ENCODE results near the gene IMPG1.
A peak's percentile ranks its signal among the peaks of the same experiment; 100 is the strongest.
"Not testable (repeated sequence)": the region's sequence is repeated elsewhere in the genome, so short reads cannot be mapped to it uniquely, and the experiment has no call there.

The IMPG1 gene

DNA sequence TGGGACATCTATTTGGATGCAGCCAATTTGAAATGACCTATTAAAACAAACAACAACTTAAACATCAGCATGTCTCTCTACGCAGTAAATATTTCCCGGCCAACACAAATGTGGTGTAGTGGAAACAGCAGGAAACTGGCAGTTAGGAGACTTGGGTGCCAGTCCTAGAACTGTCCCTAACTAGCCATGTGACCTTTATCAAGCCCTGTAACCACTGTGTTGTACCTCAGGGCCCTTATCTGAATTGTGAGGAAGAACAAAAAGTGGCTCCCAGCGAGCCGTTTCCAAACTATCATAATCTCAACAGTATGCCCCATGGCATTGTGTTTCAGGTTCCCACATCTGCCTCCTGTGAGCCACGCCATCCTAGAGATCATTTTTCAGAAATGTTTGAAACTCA is 124.5 kb downstream of the IMPG1 start:
- DNase-seq, result no peak

DNA sequence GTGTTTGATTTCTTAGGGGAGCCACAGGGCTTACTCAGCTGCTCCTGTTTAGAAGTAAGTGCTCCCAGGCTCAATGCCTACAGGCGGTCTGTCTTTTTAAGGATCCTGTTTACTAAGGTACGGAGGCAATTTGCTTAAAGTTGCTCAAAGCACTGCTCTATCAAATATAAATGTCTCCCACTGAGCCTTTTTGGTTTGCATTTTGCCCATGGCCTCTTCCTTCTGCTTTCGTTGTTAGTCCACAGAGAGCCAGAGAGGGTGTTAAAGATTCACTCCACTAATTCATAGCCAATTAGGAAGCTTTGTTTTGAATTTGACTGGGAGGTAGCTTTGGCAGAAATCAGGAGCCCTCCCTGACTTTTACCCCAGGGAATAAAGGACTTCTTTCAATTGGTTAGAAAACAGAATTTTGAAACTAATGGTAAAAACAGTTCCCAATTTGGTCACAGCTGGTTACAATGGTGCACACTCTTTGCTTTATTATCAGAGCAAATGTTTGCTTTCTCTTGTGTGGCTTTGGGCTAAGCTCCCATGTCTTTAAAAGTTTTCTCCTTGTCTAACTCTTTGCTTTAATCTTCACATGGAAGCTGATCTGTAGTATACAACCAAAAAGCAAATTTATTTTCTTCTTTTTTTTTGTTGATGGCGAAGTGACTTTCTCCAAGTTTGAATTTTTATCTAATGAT is 126.2 kb downstream of the IMPG1 start:
- no peak for DNase-seq

GRCh38 chr6:75943381-75943780 is 129.1 kb downstream of the IMPG1 start:
- DNase-seq, result no peak

- no peak for DNase-seq
Observed at GRCh38 chr6:75941509-75941908, 131.0 kb downstream of the IMPG1 start.

- no peak for DNase-seq
Observed at GRCh38 chr6:75940564-75940963, 131.9 kb downstream of the IMPG1 start.

- no peak for DNase-seq
Observed at GRCh38 chr6:75937846-75938245, 134.6 kb downstream of the IMPG1 start.

GRCh38 chr6:75936682-75937081 is 135.8 kb downstream of the IMPG1 start:
- DNase-seq, result no peak

DNA sequence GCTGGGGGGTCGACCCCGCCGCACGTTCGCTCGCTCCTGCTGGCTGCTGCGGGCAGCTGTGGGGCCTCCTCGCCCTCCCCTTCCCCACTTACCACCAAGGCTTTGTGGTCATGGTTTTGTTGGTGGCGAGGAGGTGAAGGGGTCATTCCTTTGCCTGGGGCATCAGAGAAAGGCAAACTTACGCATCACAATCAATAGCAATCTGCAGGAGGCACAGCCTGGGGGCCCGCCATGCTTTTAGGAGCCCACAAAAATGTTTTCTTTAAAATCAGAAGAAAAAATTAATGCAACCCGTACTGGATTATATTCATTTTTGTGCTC is 137.0 kb downstream of the IMPG1 start:
- no peak for DNase-seq

DNA sequence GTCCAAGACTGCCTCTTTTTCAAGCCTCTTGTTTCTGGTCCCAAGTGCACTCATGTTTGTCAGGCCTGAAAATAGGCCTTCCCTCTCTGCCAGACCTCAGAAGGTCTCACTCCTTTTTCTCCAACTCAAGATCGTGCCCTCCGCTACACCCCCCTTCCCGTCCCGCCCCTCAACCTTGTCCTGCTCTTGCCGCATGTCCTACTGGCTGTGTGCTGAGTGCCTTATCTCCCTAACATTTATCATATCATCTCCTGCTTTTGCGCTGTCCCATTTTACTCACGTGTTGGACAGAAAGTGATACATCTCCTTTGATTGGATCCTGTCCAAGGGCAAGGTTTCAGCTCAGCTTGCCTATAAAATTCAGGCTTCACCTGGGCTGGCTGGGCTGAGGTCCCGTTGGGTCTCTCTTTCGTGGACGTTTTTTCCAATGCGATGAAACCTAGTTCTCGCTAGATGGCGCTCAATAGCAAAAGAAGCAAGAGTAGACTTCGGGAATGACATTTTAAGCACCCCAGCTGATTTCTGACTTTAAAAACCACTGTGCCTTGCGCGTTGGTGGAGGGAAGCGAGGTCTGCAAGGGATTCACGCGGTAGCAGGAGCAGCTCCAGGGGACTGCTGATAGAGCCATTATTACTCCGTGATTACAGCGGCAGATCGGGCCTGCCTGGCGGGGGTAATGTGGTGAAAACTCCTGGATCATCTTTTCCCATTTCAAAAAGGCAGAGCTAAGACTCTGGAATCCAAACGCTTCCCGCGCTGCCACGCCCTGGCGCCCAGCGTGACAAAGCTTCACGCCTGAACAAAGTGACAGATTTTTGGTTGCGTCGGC is 137.6 kb downstream of the IMPG1 start:
- peak; percentile 26 for DNase-seq

DNA sequence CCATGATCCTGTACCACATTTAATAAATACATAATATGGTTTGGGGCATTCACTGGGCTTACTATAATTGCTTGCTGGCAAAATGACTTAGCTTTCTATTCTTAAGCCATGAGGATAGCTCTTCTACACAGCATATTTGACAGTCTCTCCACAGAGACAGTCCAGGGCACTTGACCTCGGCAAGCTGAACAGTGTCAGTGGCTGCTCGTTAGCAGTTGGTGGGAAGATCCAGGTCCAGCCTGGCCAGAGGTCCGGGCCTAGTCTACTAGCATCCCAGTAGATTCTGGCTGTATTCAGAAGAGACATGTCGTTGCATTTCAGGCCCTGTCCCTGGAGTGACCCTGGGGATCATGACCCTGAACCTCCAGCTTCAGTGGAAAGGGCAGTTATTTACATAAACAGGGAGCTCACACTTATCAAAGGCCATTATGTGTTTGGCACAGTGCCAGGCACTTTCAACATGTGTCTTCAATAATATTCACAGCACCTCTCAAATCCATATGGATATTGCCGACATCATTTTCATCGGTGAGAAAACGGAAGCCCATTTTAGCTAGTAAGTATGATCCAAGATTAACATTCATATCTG is 139.0 kb downstream of the IMPG1 start:
- DNase-seq, result no peak

- DNase-seq, result no peak
Observed at GRCh38 chr6:75932067-75932466, 140.4 kb downstream of the IMPG1 start.

DNA sequence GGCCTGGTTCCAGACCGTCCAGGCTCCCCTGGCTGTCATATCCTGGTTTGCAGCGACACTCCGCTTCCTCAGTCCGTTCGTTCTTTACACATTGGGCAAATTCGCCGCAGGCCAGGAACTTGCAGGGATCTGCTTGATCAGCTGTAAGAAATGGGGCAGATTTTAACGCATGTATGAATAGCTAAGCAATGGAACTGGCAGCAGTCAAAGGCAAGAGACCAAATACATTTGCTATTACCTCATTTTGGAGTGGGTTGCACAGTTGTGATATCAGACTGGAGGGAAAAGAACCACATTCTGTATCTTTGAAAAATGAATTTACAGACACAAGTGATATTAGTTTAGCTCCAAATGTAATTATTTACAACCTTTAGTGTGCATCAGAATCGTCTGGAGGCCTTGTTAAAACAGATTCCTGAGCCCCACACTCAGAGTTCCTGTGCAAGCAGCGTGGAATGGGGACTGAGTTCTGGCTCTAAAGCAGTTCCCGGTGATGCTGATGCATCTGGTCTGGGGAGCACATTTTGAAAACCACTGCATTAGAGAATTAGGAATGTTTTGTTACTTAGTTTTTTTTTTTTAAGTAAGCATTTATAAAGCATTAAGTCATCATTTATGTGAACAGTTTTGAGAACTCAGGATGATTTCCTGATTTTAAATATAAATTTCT is 141.3 kb downstream of the IMPG1 start:
- no peak for DNase-seq

DNA sequence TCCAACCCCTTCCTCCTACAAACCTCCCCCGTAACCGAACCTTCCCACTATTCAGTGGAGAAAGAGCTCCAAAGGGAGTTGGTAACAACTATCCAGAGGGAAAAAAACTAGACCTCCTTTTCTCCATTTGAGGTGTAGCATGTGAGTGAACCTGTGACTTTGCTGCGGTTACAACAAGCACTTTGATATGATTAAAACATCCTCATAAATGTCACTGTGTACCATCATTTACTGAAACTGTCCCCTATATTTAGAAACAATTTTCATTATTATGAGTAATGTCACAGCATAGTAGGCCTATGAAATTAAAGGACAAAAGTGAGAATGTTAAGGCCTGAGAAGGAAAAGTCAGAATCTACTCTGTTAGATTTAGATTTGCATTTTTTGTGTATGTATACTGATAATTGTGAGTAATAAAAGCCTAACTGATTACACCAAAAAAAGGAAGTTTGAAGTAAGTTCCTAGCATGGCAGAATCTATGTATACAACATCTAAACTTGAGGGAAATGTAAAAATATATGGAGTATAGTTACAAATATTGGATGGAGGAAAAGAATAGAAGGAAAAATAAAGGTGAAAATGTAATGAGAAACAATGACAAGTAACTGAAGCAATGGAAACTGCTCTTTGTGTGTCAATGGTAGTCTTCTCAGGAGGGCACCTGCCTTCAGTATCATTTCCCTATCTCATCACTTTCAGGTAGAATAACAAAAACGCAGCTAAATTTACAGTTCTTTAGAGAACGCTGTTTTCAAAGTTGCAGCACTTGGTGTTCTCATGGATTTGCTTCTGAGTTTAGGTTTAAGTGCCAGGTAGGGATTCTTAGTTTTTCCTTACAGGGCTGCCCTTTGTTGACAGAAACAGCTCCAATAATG is 145.9 kb downstream of the IMPG1 start:
- no peak for DNase-seq

DNA sequence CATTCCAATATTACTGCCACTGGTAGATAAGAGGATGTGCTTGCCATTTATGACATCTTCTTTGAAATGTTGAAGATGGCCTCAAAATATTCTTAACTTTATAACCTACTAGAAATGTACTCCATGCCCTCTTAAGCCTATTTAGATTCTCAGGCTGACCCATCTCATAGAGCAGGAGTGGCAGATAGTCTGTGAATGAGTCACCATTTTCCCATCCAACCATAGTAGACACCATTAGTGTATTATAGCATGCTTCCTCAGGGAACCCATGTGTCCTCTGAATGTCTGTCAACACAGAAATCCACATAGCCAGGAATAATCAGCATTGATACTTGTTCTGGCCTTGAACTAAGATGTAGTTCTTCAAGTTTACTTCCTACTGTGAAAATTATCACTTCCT is 150.2 kb downstream of the IMPG1 start:
- no peak for DNase-seq

- no peak for DNase-seq
Observed at GRCh38 chr6:75913040-75913439, 159.4 kb downstream of the IMPG1 start.

GRCh38 chr6:75907444-75907843 is 165.0 kb downstream of the IMPG1 start:
- no peak for DNase-seq

DNA sequence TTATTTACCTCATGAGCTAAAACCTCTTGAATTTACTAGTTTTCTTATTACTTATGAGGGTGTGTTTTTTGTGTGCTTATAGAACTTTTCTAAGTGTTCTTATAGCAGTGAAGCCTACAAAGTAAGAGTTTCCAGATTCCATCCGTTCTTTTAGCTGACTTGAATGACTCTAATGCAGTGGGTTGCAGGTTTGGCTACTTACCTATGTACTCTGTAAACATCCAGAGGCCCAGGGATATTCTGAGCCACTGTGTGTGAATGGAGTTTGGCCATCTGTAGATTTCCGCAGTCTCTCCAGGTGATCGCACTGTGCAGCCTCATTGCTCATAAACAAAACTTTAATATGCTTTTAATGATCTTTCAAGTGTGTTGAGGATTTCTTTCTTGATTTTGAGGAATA is 165.6 kb downstream of the IMPG1 start:
- DNase-seq, result no peak

- not testable (repeated sequence) for DNase-seq
Observed at GRCh38 chr6:75905129-75905528, 167.3 kb downstream of the IMPG1 start.

DNA sequence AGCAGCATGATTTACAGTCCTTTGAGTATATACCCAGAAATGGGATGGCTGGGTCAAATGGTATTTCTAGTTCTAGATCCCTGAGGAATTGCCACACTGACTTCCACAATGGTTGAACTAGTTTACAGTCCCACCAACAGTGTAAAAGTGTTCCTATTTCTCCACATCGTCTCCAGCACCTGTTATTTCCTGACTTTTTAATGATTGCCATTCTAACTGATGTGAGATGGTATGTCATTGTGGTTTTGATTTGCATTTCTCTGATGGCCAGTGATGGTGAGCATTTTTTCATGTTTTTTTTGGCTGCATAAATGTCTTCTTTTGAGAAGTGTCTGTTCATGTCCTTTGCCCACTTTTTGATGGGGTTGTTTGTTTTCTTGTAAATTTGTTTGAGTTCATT is 172.2 kb downstream of the IMPG1 start:
- not testable (repeated sequence) for DNase-seq

GRCh38 chr6:75896526-75896925 is 175.9 kb downstream of the IMPG1 start:
- no peak for DNase-seq

DNA sequence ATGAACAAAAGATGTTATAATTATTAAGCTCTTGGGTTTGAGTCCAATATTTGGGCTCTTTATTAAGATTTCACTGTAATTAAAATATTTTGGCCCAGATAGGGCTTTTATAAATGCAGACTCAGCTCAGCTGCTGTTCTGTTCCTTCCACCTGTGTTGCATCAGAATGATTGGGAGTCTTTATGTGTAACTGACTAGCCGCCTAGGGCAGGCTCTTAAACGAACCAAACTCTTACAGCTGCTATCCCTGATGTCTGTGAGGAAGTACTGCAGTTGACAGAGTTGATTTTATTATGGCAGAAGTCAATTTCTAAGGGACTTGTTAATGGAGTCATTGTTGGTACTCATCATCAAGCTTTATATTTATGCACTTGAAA is 178.7 kb downstream of the IMPG1 start:
- no peak for DNase-seq

- peak; percentile 42 for DNase-seq
Observed at GRCh38 chr6:75893058-75893775, 179.2 kb downstream of the IMPG1 start.
